ENCODE data around the gene PNPLA3.

- TF ChIP-seq CTCF (IDR thresholded peaks at IDR 0.05; ENCODE audit: borderline replicate concordance, extremely low read depth, low read length, poor library complexity, severe bottlenecking) (no peak), EZH2 (IDR thresholded peaks at IDR 0.05; ENCODE audit: borderline replicate concordance, low read depth, low read length, severe bottlenecking) (no peak)
Measured at GRCh38 chr22:43878831-43879550, 44.6 kb upstream of the PNPLA3 start.

All from DND-41 (cell line).